Endodermal cell (in vitro differentiated cells): ENCODE results near the gene TMPRSS11A. TPM values are rescaled to one million over a fixed set of nuclear protein-coding genes. Genes with fewer than 3 reads are reported as not detected.

ENCODE experiments used
- DNase-seq: peaks from one replicate; pipeline ENCODE4 v3.0.0-alpha.2; 2017
- H3K27ac ChIP-seq: 2 replicates; pipeline ENCODE4 v1.5.1; 2013; ENCODE audit warnings: mild to moderate bottlenecking, low read depth, low read length, moderate library complexity
- H3K27me3 ChIP-seq: 2 replicates; pipeline ENCODE4 v1.6.1; 2013; ENCODE audit warnings: mild to moderate bottlenecking, low read length, moderate library complexity; ENCODE audit not compliant: insufficient read depth, control insufficient read depth, poor library complexity, severe bottlenecking
- H3K36me3 ChIP-seq: 2 replicates; pipeline ENCODE4 v1.7.0; 2013; ENCODE audit warnings: mild to moderate bottlenecking, low read length, moderate library complexity; ENCODE audit not compliant: control insufficient read depth, insufficient read depth
- H3K4me1 ChIP-seq: one replicate; pipeline ENCODE4 v1.7.0; 2013; ENCODE audit warnings: low read length; ENCODE audit not compliant: control insufficient read depth, insufficient read depth
- H3K4me3 ChIP-seq: 2 replicates; pipeline ENCODE4 v1.5.1; 2013; ENCODE audit warnings: mild to moderate bottlenecking, low read length, moderate library complexity
- H3K9ac ChIP-seq: 2 replicates; pipeline ENCODE4 v1.6.1; 2013; ENCODE audit warnings: mild to moderate bottlenecking, low read length, moderate library complexity; ENCODE audit not compliant: poor library complexity, severe bottlenecking; ENCODE audit errors: extremely low read depth
- H3K9me3 ChIP-seq: 2 replicates; pipeline ENCODE4 v1.6.1; 2013; ENCODE audit warnings: mild to moderate bottlenecking, low read length, moderate library complexity; ENCODE audit not compliant: control insufficient read depth
- H3K27ac Mint-ChIP-seq: 2 replicates; pipeline ENCODE4 v1.8.0; 2020; ENCODE audit warnings: mixed read lengths
- H3K27me3 Mint-ChIP-seq: 2 replicates; pipeline ENCODE4 v1.8.0; 2021; ENCODE audit warnings: mild to moderate bottlenecking, mixed read lengths; ENCODE audit not compliant: insufficient read depth
- H3K36me3 Mint-ChIP-seq: 2 replicates; pipeline ENCODE4 v1.8.0; 2020; ENCODE audit warnings: low read depth, mixed read lengths
- H3K4me1 Mint-ChIP-seq: 2 replicates; pipeline ENCODE4 v1.8.0; 2020; ENCODE audit warnings: mixed read lengths
- H3K4me3 Mint-ChIP-seq: 2 replicates; pipeline ENCODE4 v1.8.0; 2020; ENCODE audit warnings: mild to moderate bottlenecking, moderate library complexity, mixed read lengths
- H3K9me3 Mint-ChIP-seq: 2 replicates; pipeline ENCODE4 v1.8.0; 2020; ENCODE audit warnings: mild to moderate bottlenecking, mixed read lengths
- CTCF ChIP-seq: fragments of 200-600 bp; sonication (generic); conservative IDR thresholded peaks from 2 replicates; pipeline ENCODE4 v1.5.0; 2021; ENCODE audit warnings: antibody characterized with exemption, mild to moderate bottlenecking
- WGBS, 2 experiments: methylation state at CpG; one replicate each; pipeline versions ENCODE4 v1.1.5 to v1.1.7; 2013; ENCODE audit warnings: missing lambda C conversion rate in 2 of 2, mixed read lengths in 1 of 2; ENCODE audit not compliant: insufficient coverage in 1 of 2, insufficient read length in 1 of 2; 5-methylcytosine and 5-hydroxymethylcytosine counted together
- total RNA-seq, 2 donors: library from RNA; stranded (reverse); fragmentation: NEBNext Ultra II Directional in 1 of 2; extraction: Animal tissue kit (Norgen Biotek cat#: 25700) in 1 of 2; gene quantifications; 2 replicates in 1 of 2; 3 replicates in 1 of 2; pipeline ENCODE4 v1.2.1, GENCODE V29; 2021

TMPRSS11A gene
- total RNA-seq, 2 donors from 2014 or later = not detected

GRCh38 chr4:67941074-67941473, 22.2 kb downstream of the TMPRSS11A start:
- H3K4me3 Mint-ChIP-seq = no peak overlapping the region
- no peaks in the 10 kb centered on the region for H3K27me3 Mint-ChIP-seq
- peaks cover 10% of the 10 kb centered on the region for H3K4me1 Mint-ChIP-seq
- Histone ChIP-seq H3K4me1 (peaks cover 3% of the 10 kb centered on the region), H3K9ac (no peak overlapping the region), H3K27ac (no peak overlapping the region), H3K36me3 (no peaks in the 10 kb centered on the region), H3K27me3 (no peaks in the 10 kb centered on the region), H3K4me3 (no peak overlapping the region), H3K9me3 (no peaks in the 10 kb centered on the region)
- H3K9me3 Mint-ChIP-seq = peaks cover 7% of the 10 kb centered on the region
- TF ChIP-seq CTCF = no peak
- H3K27ac Mint-ChIP-seq = no peak overlapping the region
- no peak for DNase-seq
- H3K36me3 Mint-ChIP-seq = no peaks in the 10 kb centered on the region
- 0 to 60% methylated on average over 1 to 3 of the region's 3 CpGs for WGBS, 2 experiments

- Mint-ChIP-seq H3K27ac (no peak overlapping the region), H3K9me3 (peaks cover 7% of the 10 kb centered on the region), H3K36me3 (no peaks in the 10 kb centered on the region), H3K4me3 (no peak overlapping the region), H3K27me3 (no peaks in the 10 kb centered on the region), H3K4me1 (peaks cover 8% of the 10 kb centered on the region)
- Histone ChIP-seq H3K27me3 (no peaks in the 10 kb centered on the region), H3K9ac (no peak overlapping the region), H3K9me3 (no peaks in the 10 kb centered on the region), H3K36me3 (no peaks in the 10 kb centered on the region), H3K4me1 (peaks cover 3% of the 10 kb centered on the region), H3K27ac (no peak overlapping the region), H3K4me3 (no peak overlapping the region)
- TF ChIP-seq CTCF = no peak
- 96% methylated on average over 2 of the region's 2 CpGs; no CpG with 5 or more reads in 1 of the 2 experiments for WGBS, 2 experiments
- no peak for DNase-seq
These were observed 22.8 kb downstream of the TMPRSS11A start for GRCh38 chr4:67940506-67940905.

DNA sequence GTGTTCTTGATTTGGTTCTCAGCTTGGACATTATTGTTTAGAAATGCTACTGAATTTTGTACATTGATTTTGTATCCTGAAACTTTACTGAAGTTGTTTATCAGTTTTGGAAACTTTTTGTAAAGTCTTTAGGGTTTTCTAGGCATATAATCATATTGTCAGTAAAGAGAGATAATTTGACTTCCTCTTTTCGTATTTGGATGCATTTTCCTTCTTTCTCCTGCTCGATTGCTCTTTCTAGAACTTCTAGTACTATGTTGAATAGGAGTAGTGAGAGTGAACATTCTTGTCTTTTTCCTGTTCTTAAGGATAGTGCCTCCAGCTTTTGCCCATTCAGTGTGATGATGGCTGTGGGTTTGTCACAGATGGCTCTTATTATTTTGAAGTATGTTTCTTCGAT, 24.1 kb downstream of the TMPRSS11A start:
- Histone ChIP-seq H3K36me3 (no peaks in the 10 kb centered on the region), H3K27ac (no peak overlapping the region), H3K9ac (no peak overlapping the region), H3K9me3 (no peaks in the 10 kb centered on the region), H3K4me3 (no peak overlapping the region), H3K4me1 (no peaks in the 10 kb centered on the region), H3K27me3 (no peaks in the 10 kb centered on the region)
- no peak for TF ChIP-seq CTCF
- peaks cover 6% of the 10 kb centered on the region for H3K4me1 Mint-ChIP-seq
- H3K36me3 Mint-ChIP-seq = no peaks in the 10 kb centered on the region
- 88% methylated on average over 2 of the region's 3 CpGs; no CpG with 5 or more reads in 1 of the 2 experiments for WGBS, 2 experiments
- no peaks in the 10 kb centered on the region for H3K27me3 Mint-ChIP-seq
- no peak for DNase-seq
- no peak overlapping the region for H3K27ac Mint-ChIP-seq
- H3K4me3 Mint-ChIP-seq = no peak overlapping the region
- H3K9me3 Mint-ChIP-seq = peaks cover 7% of the 10 kb centered on the region
